Erythroblast (primary cell): ENCODE measurements around the gene MYL4.

Experiments
- DNase-seq, 2 experiments: peaks; one replicate each; lab custom pipeline; 2025; lab: John Stamatoyannopoulos, UW
- GATA1 ChIP-seq: IDR thresholded peaks from 2 replicates; pipeline ENCODE4 v1.6.1; 2011; ENCODE audit warnings: low read depth, mild to moderate bottlenecking, control low read depth, low read length, moderate library complexity
- POLR2A ChIP-seq: IDR thresholded peaks from 2 replicates; pipeline ENCODE4 v1.6.1; 2011; ENCODE audit warnings: mild to moderate bottlenecking, low read length

MYL4 gene

DNA sequence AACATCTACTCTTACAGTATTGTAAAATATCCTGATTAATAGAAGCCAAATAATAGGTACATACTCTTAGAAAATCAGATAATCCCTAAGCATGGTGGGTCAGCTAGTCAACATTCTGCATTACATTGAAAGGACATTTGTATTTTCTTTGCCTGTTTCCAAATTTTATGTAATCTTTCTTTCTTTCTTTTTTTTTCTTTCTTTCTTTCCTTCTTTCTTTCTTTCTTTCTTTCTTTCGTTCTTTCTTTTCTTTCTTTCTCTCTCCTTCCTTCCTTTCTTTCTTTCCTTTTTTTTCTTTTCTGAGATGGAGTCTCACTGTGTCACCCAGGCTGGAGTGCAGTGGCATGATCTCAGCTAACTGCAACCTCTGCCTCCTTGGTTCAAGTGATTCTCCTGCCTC lies 63.3 kb downstream of the MYL4 start:
- TF ChIP-seq GATA1 (no peak), POLR2A (no peak)
- DNase-seq, result no peak

DNA sequence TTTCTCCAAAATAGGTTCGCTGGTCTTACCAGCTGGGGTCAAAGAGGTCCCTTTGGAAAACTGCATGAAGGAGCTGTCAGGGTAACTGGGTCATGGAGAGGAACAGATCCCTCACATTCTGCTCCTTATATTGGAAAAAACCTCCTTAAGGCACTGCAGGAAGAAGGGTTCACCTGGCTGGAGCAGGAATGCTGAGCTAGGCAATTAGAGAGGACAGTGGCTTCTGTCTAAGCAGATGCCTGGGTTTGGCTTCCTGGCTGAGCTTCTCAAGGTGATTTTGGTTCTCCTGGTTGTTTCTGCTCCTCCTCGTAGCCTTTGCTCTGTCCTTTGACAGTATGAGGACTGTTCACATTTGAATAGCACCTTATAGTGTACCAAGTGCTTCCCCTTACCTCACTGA lies 64.1 kb downstream of the MYL4 start:
- TF ChIP-seq POLR2A, result no peak
- no peak for TF ChIP-seq GATA1
- no peak for DNase-seq
